D721Med (cell line): ENCODE data around the gene MKS1.

Experiments
- DNase-seq: peaks from one replicate; pipeline ENCODE4 v3.0.0; 2011; ENCODE audit warnings: low spot score; ENCODE audit not compliant: insufficient read length
- FAIRE-seq: peaks from 2 replicates; lab custom pipeline; 2011; peaks lifted over from hg19 to GRCh38; lab: Jason Lieb, UNC
- CTCF ChIP-seq: IDR thresholded peaks from 2 replicates; pipeline ENCODE4 v1.5.1; 2012; ENCODE audit warnings: mild to moderate bottlenecking, control low read depth; ENCODE audit not compliant: insufficient read depth; ENCODE audit errors: missing control alignments

MKS1 gene

GRCh38 chr17:58232707-58233156 is 13.7 kb upstream of the MKS1 start:
- TF ChIP-seq CTCF: no peak
- FAIRE-seq (no peak), DNase-seq (no peak)

GRCh38 chr17:58231641-58232040 is 12.6 kb upstream of the MKS1 start:
- DNase-seq: no peak
- no peak for TF ChIP-seq CTCF
- FAIRE-seq: no peak

GRCh38 chr17:58229881-58230280 is 10.8 kb upstream of the MKS1 start:
- DNase-seq: no peak
- no peak for TF ChIP-seq CTCF
- FAIRE-seq: no peak

GRCh38 chr17:58229384-58229783 is 10.3 kb upstream of the MKS1 start:
- no peak for FAIRE-seq
- DNase-seq: no peak
- no peak for TF ChIP-seq CTCF

- FAIRE-seq (no peak), DNase-seq (no peak)
- TF ChIP-seq CTCF: no peak
These were observed 9.6 kb upstream of the MKS1 start for GRCh38 chr17:58228679-58229078.

- DNase-seq (no peak), FAIRE-seq (no peak)
- no peak for TF ChIP-seq CTCF
These were observed 8.7 kb upstream of the MKS1 start for GRCh38 chr17:58227733-58228132.

- no peak for TF ChIP-seq CTCF
- DNase-seq (no peak), FAIRE-seq (no peak)
These were observed 5.3 kb upstream of the MKS1 start for GRCh38 chr17:58224315-58224714.
